ENCODE measurements around the gene PPP1R16B.
A peak's percentile ranks its signal among the peaks of the same experiment; 100 is the strongest.

PPP1R16B gene

GRCh38 chr20:38962928-38963401 lies 157.5 kb downstream of the PPP1R16B start:
- Histone ChIP-seq H3K9ac (peak overlapping the region; percentile 77; the same call in 1 of the 2 replicates), H3K79me2 (ENCODE audit: insufficient read depth, low read depth) (peaks cover 27% of the 10 kb centered on the region), H3K27me3 (ENCODE audit: insufficient read depth, low read depth) (no peaks in the 10 kb centered on the region), H3K36me3 (ENCODE audit: insufficient read depth) (no peaks in the 10 kb centered on the region), H4K20me1 (ENCODE audit: insufficient read depth) (no peaks in the 10 kb centered on the region), H3K4me1 (ENCODE audit: low read depth, poor library complexity, severe bottlenecking) (peaks cover 22% of the 10 kb centered on the region), H3K27ac (peak overlapping the region; percentile 69), H2AFZ (ENCODE audit: low read depth) (peak overlapping the region; percentile 72), H3K4me2 (peak overlapping the region; percentile 63), H3K4me3 (IDR thresholded peaks at IDR 0.05; ENCODE audit: insufficient read depth, low read depth, low read length) (peak overlapping the region; percentile 70)
- no peak for TF ChIP-seq CTCF (conservative IDR thresholded peaks at IDR 0.05; ENCODE audit: low read depth, low read length)

GRCh38 chr20:38963745-38964144 lies 158.2 kb downstream of the PPP1R16B start:
- H3K4me2 ChIP-seq, result peak overlapping the region; percentile 63; the same call in 1 of the 2 replicates
- no peaks in the 10 kb centered on the region for H3K36me3 ChIP-seq (ENCODE audit: insufficient read depth)
- H3K9ac ChIP-seq, result no peak overlapping the region
- no peak overlapping the region for H3K4me3 ChIP-seq (IDR thresholded peaks at IDR 0.05; ENCODE audit: insufficient read depth, low read depth, low read length)
- no peaks in the 10 kb centered on the region for H4K20me1 ChIP-seq (ENCODE audit: insufficient read depth)
- H3K4me1 ChIP-seq (ENCODE audit: low read depth, poor library complexity, severe bottlenecking), result peaks cover 22% of the 10 kb centered on the region
- no peaks in the 10 kb centered on the region for H3K27me3 ChIP-seq (ENCODE audit: insufficient read depth, low read depth)
- peaks cover 27% of the 10 kb centered on the region for H3K79me2 ChIP-seq (ENCODE audit: insufficient read depth, low read depth)
- no peak for TF ChIP-seq CTCF (conservative IDR thresholded peaks at IDR 0.05; ENCODE audit: low read depth, low read length)
- H3K27ac ChIP-seq, result no peak overlapping the region
- no peak overlapping the region for H2AFZ ChIP-seq (ENCODE audit: low read depth)

GRCh38 chr20:38965264-38965663 lies 159.8 kb downstream of the PPP1R16B start:
- Histone ChIP-seq H4K20me1 (ENCODE audit: insufficient read depth) (no peaks in the 10 kb centered on the region), H3K79me2 (ENCODE audit: insufficient read depth, low read depth) (peaks cover 27% of the 10 kb centered on the region), H3K4me1 (ENCODE audit: low read depth, poor library complexity, severe bottlenecking) (peaks cover 22% of the 10 kb centered on the region), H3K4me3 (IDR thresholded peaks at IDR 0.05; ENCODE audit: insufficient read depth, low read depth, low read length) (no peak overlapping the region), H3K36me3 (ENCODE audit: insufficient read depth) (no peaks in the 10 kb centered on the region), H3K27ac (no peak overlapping the region), H3K4me2 (no peak overlapping the region), H3K9ac (no peak overlapping the region), H2AFZ (ENCODE audit: low read depth) (no peak overlapping the region), H3K27me3 (ENCODE audit: insufficient read depth, low read depth) (no peaks in the 10 kb centered on the region)
- TF ChIP-seq CTCF (conservative IDR thresholded peaks at IDR 0.05; ENCODE audit: low read depth, low read length), result no peak

- Histone ChIP-seq H3K36me3 (ENCODE audit: insufficient read depth) (no peaks in the 10 kb centered on the region), H3K79me2 (ENCODE audit: insufficient read depth, low read depth) (peaks cover 20% of the 10 kb centered on the region)
- TF ChIP-seq CTCF (conservative IDR thresholded peaks at IDR 0.05; ENCODE audit: low read depth, low read length), result no peak
Observed at GRCh38 chr20:38968090-38968489, 162.6 kb downstream of the PPP1R16B start.

More at GRCh38 chr20:38968090-38968489, 162.6 kb downstream of the PPP1R16B start:
- Histone ChIP-seq H3K27me3 (ENCODE audit: insufficient read depth, low read depth) (no peaks in the 10 kb centered on the region), H2AFZ (ENCODE audit: low read depth) (no peak overlapping the region), H3K4me3 (IDR thresholded peaks at IDR 0.05; ENCODE audit: insufficient read depth, low read depth, low read length) (no peak overlapping the region), H3K9ac (no peak overlapping the region), H3K4me1 (ENCODE audit: low read depth, poor library complexity, severe bottlenecking) (peaks cover 9% of the 10 kb centered on the region), H4K20me1 (ENCODE audit: insufficient read depth) (no peaks in the 10 kb centered on the region), H3K27ac (no peak overlapping the region), H3K4me2 (no peak overlapping the region)
